HL-60 (cell line): ENCODE results near the gene DHCR24.
"Not testable (repeated sequence)": the region's sequence is repeated elsewhere in the genome, so short reads cannot be mapped to it uniquely, and the experiment has no call there.

Source experiments
- CTCF ChIP-seq: IDR thresholded peaks from one replicate; pipeline ENCODE4 v1.5.1; 2011; ENCODE audit warnings: low read length, control low read depth, inconsistent platforms; ENCODE audit not compliant: insufficient read depth
- GABPA ChIP-seq: IDR thresholded peaks from 2 replicates; pipeline ENCODE4 v1.6.1; 2012; ENCODE audit warnings: low read depth
- POLR2AphosphoS5 ChIP-seq: IDR thresholded peaks from 2 replicates; pipeline ENCODE4 v1.6.1; 2012; ENCODE audit warnings: low read depth
- REST ChIP-seq: IDR thresholded peaks from 2 replicates; pipeline ENCODE4 v1.6.1; 2012; ENCODE audit warnings: low read depth; ENCODE audit not compliant: insufficient replicate concordance
- SPI1 ChIP-seq: IDR thresholded peaks from 2 replicates; pipeline ENCODE4 v1.6.1; 2012; ENCODE audit warnings: low read depth, mild to moderate bottlenecking, borderline replicate concordance

GRCh38 chr1:54911076-54911475, 24.1 kb upstream of the DHCR24 start:
- not testable (repeated sequence) for TF ChIP-seq REST, CTCF, POLR2AphosphoS5, SPI1, GABPA
